ENCODE measurements around the gene CDHR2.

The CDHR2 gene

GRCh38 chr5:176624142-176624541 lies 75.0 kb downstream of the CDHR2 start:
- H3K4me3 ChIP-seq (ENCODE audit: low read length) = no peak overlapping the region
- no peak for TF ChIP-seq CTCF (IDR thresholded peaks at IDR 0.05; ENCODE audit: insufficient read depth, low read depth, low read length, missing control alignments)
- DNase-seq (ENCODE audit: low read depth) = no peak

DNA sequence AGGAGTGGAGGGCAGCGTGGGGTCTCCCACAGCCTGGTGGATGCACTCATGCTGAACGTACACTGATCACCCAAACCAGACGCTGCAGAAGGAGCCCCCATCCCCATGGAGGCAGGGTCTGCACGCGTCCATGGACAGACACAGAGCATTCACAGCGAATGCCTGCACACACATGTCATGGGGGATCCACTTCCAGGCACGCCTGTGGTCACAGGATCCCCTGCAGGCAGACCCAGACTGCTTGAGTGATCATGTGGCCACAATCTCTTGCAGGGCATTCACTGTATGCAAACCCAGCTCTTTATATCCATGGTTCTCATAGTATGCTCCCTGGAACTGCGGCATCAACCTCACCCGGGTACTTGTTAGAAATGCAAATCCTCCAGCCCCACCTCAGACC lies 75.8 kb downstream of the CDHR2 start:
- no peak for DNase-seq (ENCODE audit: low read depth)
- TF ChIP-seq CTCF (IDR thresholded peaks at IDR 0.05; ENCODE audit: insufficient read depth, low read depth, low read length, missing control alignments) = no peak
- H3K4me3 ChIP-seq (ENCODE audit: low read length) = no peak overlapping the region

- no peak for TF ChIP-seq CTCF (IDR thresholded peaks at IDR 0.05; ENCODE audit: insufficient read depth, low read depth, low read length, missing control alignments)
- DNase-seq (ENCODE audit: low read depth) = no peak
- H3K4me3 ChIP-seq (ENCODE audit: low read length) = no peak overlapping the region
Observed at GRCh38 chr5:176625512-176625911, 76.4 kb downstream of the CDHR2 start.

- peak; percentile 73 for DNase-seq (ENCODE audit: low read depth)
- H3K4me3 ChIP-seq (ENCODE audit: low read length) = no peak overlapping the region
- no peak for TF ChIP-seq CTCF (IDR thresholded peaks at IDR 0.05; ENCODE audit: insufficient read depth, low read depth, low read length, missing control alignments)
Observed at GRCh38 chr5:176625966-176626875, 77.1 kb downstream of the CDHR2 start.

DNA sequence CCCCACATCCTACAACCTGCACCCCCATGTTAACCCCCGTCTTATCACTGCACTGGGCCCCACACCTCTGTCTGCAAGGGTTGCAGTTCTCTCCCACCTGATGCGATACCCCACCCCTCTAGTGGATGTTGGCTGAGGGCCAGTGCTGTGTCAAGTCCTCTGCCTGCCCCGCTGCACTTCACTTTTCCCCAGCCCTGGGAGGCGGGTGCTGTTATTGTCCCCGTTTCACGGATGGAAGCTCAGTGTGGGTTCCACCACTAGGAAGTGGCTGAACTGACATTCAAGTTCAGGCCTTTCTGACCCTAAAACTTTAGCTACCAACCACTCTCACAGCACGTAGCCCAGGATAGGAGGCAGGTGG lies 77.7 kb downstream of the CDHR2 start:
- DNase-seq (ENCODE audit: low read depth) = no peak
- no peak for TF ChIP-seq CTCF (IDR thresholded peaks at IDR 0.05; ENCODE audit: insufficient read depth, low read depth, low read length, missing control alignments)
- no peak overlapping the region for H3K4me3 ChIP-seq (ENCODE audit: low read length)

DNA sequence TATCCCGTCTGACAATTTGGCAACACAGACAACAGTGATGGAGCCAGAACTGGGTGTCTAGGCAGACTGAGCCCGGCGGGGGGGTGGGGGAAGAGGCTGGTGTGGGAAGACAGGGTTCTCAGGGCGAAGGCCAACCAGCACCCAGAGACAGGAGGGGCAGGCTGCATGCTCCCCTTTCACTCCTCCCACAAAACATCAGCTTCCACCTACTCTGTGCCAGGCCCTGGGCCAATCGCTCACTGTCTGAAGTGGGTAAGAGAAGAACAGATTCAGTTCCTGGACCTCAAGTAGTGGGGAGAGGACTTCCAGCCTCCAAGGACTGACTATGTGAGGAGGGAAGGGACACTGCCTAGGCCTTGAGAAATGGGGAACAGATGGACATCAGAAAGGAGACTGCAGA lies 78.4 kb downstream of the CDHR2 start:
- no peak overlapping the region for H3K4me3 ChIP-seq (ENCODE audit: low read length)
- no peak for TF ChIP-seq CTCF (IDR thresholded peaks at IDR 0.05; ENCODE audit: insufficient read depth, low read depth, low read length, missing control alignments)
- DNase-seq (ENCODE audit: low read depth) = no peak
